Stimulated activated CD4-positive, alpha-beta T cell treated with anti-CD3 and anti-CD28 coated beads, Interleukin-1b, Interleukin-23, amount 100 ng/mL, for 48 hours (primary cell): ENCODE data around the gene PLEKHH2.
"Not testable (repeated sequence)": the region's sequence is repeated elsewhere in the genome, so short reads cannot be mapped to it uniquely, and the experiment has no call there.

Experiments used
- DNase-seq: peaks from one replicate; pipeline ENCODE4 v3.0.0-alpha.2; 2020

Gene PLEKHH2

GRCh38 chr2:43718530-43719124 is 81.6 kb downstream of the PLEKHH2 start:
- no peak for DNase-seq

- no peak for DNase-seq
Measured at GRCh38 chr2:43724728-43725526, 87.9 kb downstream of the PLEKHH2 start.

GRCh38 chr2:43725711-43726246 is 88.7 kb downstream of the PLEKHH2 start:
- DNase-seq: no peak

GRCh38 chr2:43726961-43727633 is 90.0 kb downstream of the PLEKHH2 start:
- not testable (repeated sequence) for DNase-seq

GRCh38 chr2:43727634-43728014 is 90.6 kb downstream of the PLEKHH2 start:
- no peak for DNase-seq

- no peak for DNase-seq
Measured at GRCh38 chr2:43729491-43730174, 92.6 kb downstream of the PLEKHH2 start.

- no peak for DNase-seq
Measured at GRCh38 chr2:43731211-43731610, 94.2 kb downstream of the PLEKHH2 start.

GRCh38 chr2:43736637-43737036 is 99.6 kb downstream of the PLEKHH2 start:
- DNase-seq: no peak

- DNase-seq: no peak
Measured at GRCh38 chr2:43737097-43737854, 100.2 kb downstream of the PLEKHH2 start.

GRCh38 chr2:43737855-43738254 is 100.8 kb downstream of the PLEKHH2 start:
- no peak for DNase-seq

- no peak for DNase-seq
Measured at GRCh38 chr2:43738257-43738656, 101.2 kb downstream of the PLEKHH2 start.

- no peak for DNase-seq
Measured at GRCh38 chr2:43743706-43744105, 106.6 kb downstream of the PLEKHH2 start.

- no peak for DNase-seq
Measured at GRCh38 chr2:43745457-43745856, 108.4 kb downstream of the PLEKHH2 start.

- peak; percentile 28 for DNase-seq
Measured at GRCh38 chr2:43748333-43748732, 111.3 kb downstream of the PLEKHH2 start.

GRCh38 chr2:43749583-43749982 is 112.5 kb downstream of the PLEKHH2 start:
- DNase-seq: no peak

- no peak for DNase-seq
Measured at GRCh38 chr2:43751476-43751990, 114.5 kb downstream of the PLEKHH2 start.

GRCh38 chr2:43752302-43752701 is 115.2 kb downstream of the PLEKHH2 start:
- DNase-seq: no peak

GRCh38 chr2:43754180-43754579 is 117.1 kb downstream of the PLEKHH2 start:
- DNase-seq: no peak

- DNase-seq: no peak
Measured at GRCh38 chr2:43758739-43759138, 121.7 kb downstream of the PLEKHH2 start.

- DNase-seq: no peak
Measured at GRCh38 chr2:43759195-43759594, 122.1 kb downstream of the PLEKHH2 start.

- DNase-seq: no peak
Measured at GRCh38 chr2:43762286-43762685, 125.2 kb downstream of the PLEKHH2 start.

GRCh38 chr2:43763091-43763490 is 126.0 kb downstream of the PLEKHH2 start:
- no peak for DNase-seq
